Ovary (tissue), 3 donors: ENCODE data around the gene NBEA.

ENCODE experiments used
- CTCF ChIP-seq, 3 donors: fragments of 450-650 bp in 2 of 3; fragments of 200-600 bp in 1 of 3; IDR thresholded peaks; one replicate each; pipeline versions ENCODE4 v1.5.1 to v1.8.0; 2016 to 2022; ENCODE audit warnings: antibody characterized with exemption in 3 of 3, mild to moderate bottlenecking in 1 of 3
- EP300 ChIP-seq: sonication (generic); formaldehyde crosslinking; IDR thresholded peaks from one replicate; pipeline ENCODE4 v1.6.1; 2017; ENCODE audit warnings: antibody characterized with exemption
- POLR2A ChIP-seq: fragments of 450-650 bp; IDR thresholded peaks from one replicate; pipeline ENCODE4 v1.6.1; 2017; ENCODE audit warnings: antibody characterized with exemption, mild to moderate bottlenecking, moderate library complexity
- donor health status: DM: no; HTN: no; CAD: no.

GRCh38 chr13:35266412-35266811, 324.3 kb downstream of the NBEA start:
- TF ChIP-seq POLR2A: no peak
- TF ChIP-seq CTCF (IDR thresholded peaks at IDR 0.05): no peak
- TF ChIP-seq EP300: no peak
